ENCODE results near the gene NEK1. TPM values are rescaled to one million over a fixed set of nuclear protein-coding genes. Genes with fewer than 3 reads are reported as not detected.

NEK1 gene
- total and polyA plus RNA-seq, 2 of the 8 experiments (the other 6 are each of a cell fraction or from before 2014, with no cell fraction given): 3.9 to 11.7 TPM

DNA sequence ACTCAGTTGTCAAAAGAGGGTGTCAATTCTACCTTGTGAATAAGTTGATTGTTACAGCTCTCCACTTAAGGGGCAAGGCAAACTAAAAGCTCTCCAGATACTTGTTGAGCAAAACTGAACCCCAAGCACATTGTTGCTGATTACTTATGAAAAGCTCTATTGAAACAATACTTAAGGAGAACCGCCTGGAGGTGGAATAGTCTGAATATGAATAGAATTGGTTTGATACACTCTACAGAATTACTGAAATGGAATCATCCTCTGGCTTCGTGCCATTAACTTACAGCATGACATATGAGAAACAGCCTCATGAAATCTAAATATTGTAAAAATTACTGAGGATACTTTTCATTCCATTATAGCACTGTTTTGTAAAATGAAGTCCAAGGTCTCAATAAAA, 214.6 kb downstream of the NEK1 start:
- no peak overlapping the region for H2AFZ ChIP-seq (ENCODE audit: low read length)
- H3K79me2 ChIP-seq (ENCODE audit: control insufficient read depth in 1 of 2, insufficient read depth in 2 of 2, low read length in 2 of 2): no peaks in the 10 kb centered on the region
- no peak for TF ChIP-seq BRCA1 (IDR thresholded peaks at IDR 0.05; ENCODE audit: low read depth, low read length)
- no peak for TF ChIP-seq POU5F1 (IDR thresholded peaks at IDR 0.05; ENCODE audit: low read depth, low read length)
- TF ChIP-seq SIRT6 (IDR thresholded peaks at IDR 0.05; ENCODE audit: low read length): no peak
- no peak for TF ChIP-seq NANOG (IDR thresholded peaks at IDR 0.05; ENCODE audit: insufficient read depth, low read depth, low read length, poor library complexity, severe bottlenecking)
- TF ChIP-seq SP2 (IDR thresholded peaks at IDR 0.05; ENCODE audit: low read length): no peak
- TF ChIP-seq CBX8 (IDR thresholded peaks at IDR 0.05; ENCODE audit: borderline replicate concordance, low read depth, low read length): no peak
- TF ChIP-seq HDAC2 (IDR thresholded peaks at IDR 0.05; ENCODE audit: borderline replicate concordance in 1 of 2, low read depth in 2 of 2, low read length in 2 of 2): no peak
- no peak for TF ChIP-seq EP300 (IDR thresholded peaks at IDR 0.05; ENCODE audit: borderline replicate concordance in 1 of 2, low read depth in 2 of 2, low read length in 2 of 2)
- no peak for TF ChIP-seq POLR2A (IDR thresholded peaks at IDR 0.05; ENCODE audit: control extremely low read depth in 1 of 2, low read depth in 2 of 2, low read length in 2 of 2)
- TF ChIP-seq EZH2 (IDR thresholded peaks at IDR 0.05; ENCODE audit: low read depth, low read length, severe bottlenecking): no peak
- no peak for TF ChIP-seq CREB1 (IDR thresholded peaks at IDR 0.05)
- no peaks in the 10 kb centered on the region for H3K4me1 ChIP-seq (replicated peaks in 1 of 4; ENCODE audit: control insufficient read depth in 3 of 4, insufficient read depth in 4 of 4, low read length in 3 of 4)
- H2BK120ac ChIP-seq (replicated peaks; ENCODE audit: low read depth, low read length): no peak overlapping the region
- H3K18ac ChIP-seq (ENCODE audit: extremely low read depth, low read length): no peak overlapping the region
- no peak overlapping the region for H3K56ac ChIP-seq (replicated peaks; ENCODE audit: insufficient read length, low read depth, low read length)
- no peak overlapping the region for H2BK15ac ChIP-seq (ENCODE audit: low read length)
- H2BK20ac ChIP-seq (ENCODE audit: low read length): no peak overlapping the region
- 81% methylated on average over 2 of the region's 2 CpGs; no CpG with 5 or more reads in 1 of the 2 experiments for WGBS, 2 experiments (ENCODE audit: extremely low coverage in 1 of 2, insufficient coverage in 1 of 2, insufficient read length in 1 of 2, insufficient replicate concordance in 2 of 2, low coverage in 1 of 2, low lambda C conversion rate in 2 of 2, missing lambda C conversion rate in 1 of 2)
- H2BK12ac ChIP-seq (ENCODE audit: low read depth, low read length): no peak overlapping the region
- H2AK5ac ChIP-seq (ENCODE audit: low read depth, low read length): no peak overlapping the region
- no peak overlapping the region for H3K14ac ChIP-seq (ENCODE audit: insufficient read length)
- H3K9ac ChIP-seq (replicated peaks in 1 of 4; ENCODE audit: extremely low read depth in 1 of 4, low read depth in 3 of 4, low read length in 3 of 4): no peak overlapping the region
- H4K91ac ChIP-seq (replicated peaks; ENCODE audit: insufficient read length, low read length): no peak overlapping the region
- H2BK5ac ChIP-seq (ENCODE audit: low read depth, low read length): no peak overlapping the region
- H3K27ac ChIP-seq (ENCODE audit: low read depth, low read length): no peak overlapping the region
- H4K5ac ChIP-seq (ENCODE audit: insufficient read length, low read depth, low read length): no peak overlapping the region
- H3K23me2 ChIP-seq (ENCODE audit: low read depth, low read length): no peaks in the 10 kb centered on the region
- H3K27me3 ChIP-seq (replicated peaks in 1 of 4; ENCODE audit: control insufficient read depth in 3 of 4, extremely low read depth in 1 of 4, insufficient read depth in 3 of 4, low read length in 3 of 4): no peaks in the 10 kb centered on the region
- H3K4ac ChIP-seq (replicated peaks; ENCODE audit: insufficient read length, low read depth, low read length): no peak overlapping the region
- H3K36me3 ChIP-seq (ENCODE audit: control insufficient read depth in 2 of 4, insufficient read depth in 4 of 4, low read length in 3 of 4): no peaks in the 10 kb centered on the region; a peak in 1 of 8 replicates
- POLR2A ChIA-PET (ENCODE audit: partially characterized antibody): no interaction called here
- no peaks in the 10 kb centered on the region for H3K79me1 ChIP-seq (ENCODE audit: low read depth, low read length)
- DNase-seq (ENCODE audit: low read depth in 1 of 2, low spot score in 2 of 2): no peak
- no peak overlapping the region for H3K23ac ChIP-seq (ENCODE audit: insufficient read length)
- CTCF ChIA-PET (ENCODE audit: partially characterized antibody): interaction anchor here (0.8 to 1.1 kb wide), 2 partner anchors 352 to 372 kb away, joined by 3 to 4 read pairs; no protein-coding TSS in a partner anchor
- H3K4me3 ChIP-seq (ENCODE audit: extremely low read depth in 1 of 4, insufficient read depth in 2 of 4, low read depth in 3 of 4, low read length in 4 of 4): no peak overlapping the region
- no peaks in the 10 kb centered on the region for H3K9me3 ChIP-seq (ENCODE audit: insufficient read depth in 2 of 2, low read depth in 1 of 2, low read length in 1 of 2)
- H4K8ac ChIP-seq (ENCODE audit: extremely low read depth, insufficient read depth, low read length): no peak overlapping the region
- FAIRE-seq: no peak
- H4K20me1 ChIP-seq (replicated peaks in 1 of 2; ENCODE audit: control insufficient read depth in 1 of 2, insufficient read depth in 2 of 2, low read length in 2 of 2): no peaks in the 10 kb centered on the region
- no peak overlapping the region for H3K4me2 ChIP-seq (ENCODE audit: insufficient read depth in 1 of 2, low read depth in 2 of 2, low read length in 2 of 2)
